Osteoblast (primary cell): ENCODE results near the gene DBI. TPM values are rescaled to one million over a fixed set of nuclear protein-coding genes. Genes with fewer than 3 reads are reported as not detected.

Source experiments
- DNase-seq: peaks from one replicate; pipeline ENCODE4 v3.0.0; 2011; ENCODE audit warnings: low spot score, mixed read lengths; ENCODE audit not compliant: insufficient read length; ENCODE audit errors: missing footprints
- H2AFZ ChIP-seq: 2 replicates; pipeline ENCODE4 v1.6.0; 2011; ENCODE audit warnings: mild to moderate bottlenecking, low read length
- H3K27ac ChIP-seq: 2 replicates; pipeline ENCODE4 v1.5.1; 2011; ENCODE audit warnings: mild to moderate bottlenecking, low read depth, low read length, moderate library complexity
- H3K27me3 ChIP-seq: 2 replicates; pipeline ENCODE4 v1.6.0; 2012; ENCODE audit warnings: mild to moderate bottlenecking, control low read depth, inconsistent platforms, low read length, moderate library complexity; ENCODE audit not compliant: insufficient read depth
- H3K36me3 ChIP-seq: 2 replicates; pipeline ENCODE4 v1.5.1; 2011; ENCODE audit warnings: mild to moderate bottlenecking, low read length, control low read depth, moderate library complexity; ENCODE audit not compliant: insufficient read depth
- H3K4me1 ChIP-seq: 2 replicates; pipeline ENCODE4 v1.5.1; 2011; ENCODE audit warnings: mild to moderate bottlenecking, low read length, control low read depth, moderate library complexity; ENCODE audit not compliant: insufficient read depth
- H3K4me2 ChIP-seq: 2 replicates; pipeline ENCODE4 v1.6.0; 2011; ENCODE audit warnings: mild to moderate bottlenecking, low read length; ENCODE audit not compliant: insufficient read depth
- H3K4me3 ChIP-seq: fragments of 200-600 bp; sonication (generic); 3 replicates; pipeline ENCODE4 v1.5.1; 2012; ENCODE audit warnings: mild to moderate bottlenecking, low read length, inconsistent platforms; ENCODE audit not compliant: insufficient read depth
- H3K79me2 ChIP-seq: 2 replicates; pipeline ENCODE4 v1.6.0; 2012; ENCODE audit warnings: mild to moderate bottlenecking, low read length, control low read depth, inconsistent platforms; ENCODE audit not compliant: insufficient read depth
- H3K9me3 ChIP-seq: 2 replicates; pipeline ENCODE4 v1.5.1; 2011; ENCODE audit warnings: low read depth, low read length, control low read depth
- H4K20me1 ChIP-seq: 2 replicates; pipeline ENCODE4 v1.6.0; 2012; ENCODE audit warnings: mild to moderate bottlenecking, low read length, control low read depth; ENCODE audit not compliant: insufficient read depth
- CTCF ChIP-seq: IDR thresholded peaks from 2 replicates; pipeline ENCODE4 v1.5.1; 2011; ENCODE audit warnings: mild to moderate bottlenecking, low read depth, low read length, moderate library complexity; ENCODE audit errors: extremely low read depth
- total RNA-seq: library from RNA; depleted of rRNA; stranded (reverse); fragments of >200 nt; gene quantifications from 2 replicates; pipeline ENCODE4 v1.2.3, GENCODE V29; 2012

Gene DBI
- total RNA-seq, 1 donor: 65.1 TPM

GRCh38 chr2:119384971-119385370 is 18.2 kb downstream of the DBI start:
- H3K4me1 ChIP-seq: peaks cover 21% of the 10 kb centered on the region
- H3K9me3 ChIP-seq: no peaks in the 10 kb centered on the region
- DNase-seq: no peak
- H3K4me3 ChIP-seq: no peak overlapping the region
- no peak overlapping the region for H2AFZ ChIP-seq
- peaks cover 7% of the 10 kb centered on the region for H3K27me3 ChIP-seq
- no peak overlapping the region for H3K27ac ChIP-seq
- H3K79me2 ChIP-seq: no peaks in the 10 kb centered on the region
- no peaks in the 10 kb centered on the region for H3K36me3 ChIP-seq
- peaks cover 3% of the 10 kb centered on the region for H4K20me1 ChIP-seq
- H3K4me2 ChIP-seq: no peak overlapping the region
- no peak for TF ChIP-seq CTCF

GRCh38 chr2:119385466-119385865 is 18.7 kb downstream of the DBI start:
- DNase-seq: no peak
- H3K36me3 ChIP-seq: no peaks in the 10 kb centered on the region
- peaks cover 7% of the 10 kb centered on the region for H3K27me3 ChIP-seq
- H3K4me2 ChIP-seq: no peak overlapping the region
- peaks cover 22% of the 10 kb centered on the region for H3K4me1 ChIP-seq
- H3K27ac ChIP-seq: no peak overlapping the region
- no peak overlapping the region for H2AFZ ChIP-seq
- no peaks in the 10 kb centered on the region for H3K79me2 ChIP-seq
- no peak overlapping the region for H3K4me3 ChIP-seq
- no peak for TF ChIP-seq CTCF
- H3K9me3 ChIP-seq: no peaks in the 10 kb centered on the region
- H4K20me1 ChIP-seq: peaks cover 3% of the 10 kb centered on the region

- peak; percentile 90 for DNase-seq
- Histone ChIP-seq H3K36me3 (no peaks in the 10 kb centered on the region), H2AFZ (peak overlapping the region; percentile 80), H3K27me3 (peaks cover 4% of the 10 kb centered on the region), H3K79me2 (no peaks in the 10 kb centered on the region), H3K4me1 (peaks cover 22% of the 10 kb centered on the region), H4K20me1 (peaks cover 3% of the 10 kb centered on the region), H3K4me2 (peak overlapping the region; percentile 74), H3K9me3 (no peaks in the 10 kb centered on the region), H3K27ac (peak overlapping the region; percentile 85), H3K4me3 (peak overlapping the region; percentile 56)
- TF ChIP-seq CTCF: peak; percentile 46
These were observed 20.8 kb downstream of the DBI start for GRCh38 chr2:119387381-119388129.

- TF ChIP-seq CTCF: no peak
- H3K4me3 ChIP-seq: no peak overlapping the region
- no peaks in the 10 kb centered on the region for H3K36me3 ChIP-seq
These were observed 23.0 kb downstream of the DBI start for GRCh38 chr2:119389615-119390306.

More at GRCh38 chr2:119389615-119390306, 23.0 kb downstream of the DBI start:
- no peaks in the 10 kb centered on the region for H3K27me3 ChIP-seq
- DNase-seq: no peak
- no peak overlapping the region for H2AFZ ChIP-seq
- H3K9me3 ChIP-seq: no peaks in the 10 kb centered on the region
- H3K79me2 ChIP-seq: no peaks in the 10 kb centered on the region
- H3K4me1 ChIP-seq: peaks cover 22% of the 10 kb centered on the region
- peaks cover 3% of the 10 kb centered on the region for H4K20me1 ChIP-seq
- H3K27ac ChIP-seq: no peak overlapping the region
- H3K4me2 ChIP-seq: peak overlapping the region; percentile 58
